GM12801 (cell line): ENCODE measurements around the gene KRTAP12-1.

ENCODE experiments used
- CTCF ChIP-seq: IDR thresholded peaks from one replicate; pipeline ENCODE4 v1.5.1; 2011; ENCODE audit warnings: control low read depth; ENCODE audit not compliant: insufficient read length; ENCODE audit errors: extremely low read depth

The KRTAP12-1 gene

GRCh38 chr21:44695184-44695583 lies 13.2 kb upstream of the KRTAP12-1 start:
- no peak for TF ChIP-seq CTCF

- TF ChIP-seq CTCF: no peak
Observed at GRCh38 chr21:44694776-44695175, 12.8 kb upstream of the KRTAP12-1 start.

GRCh38 chr21:44692798-44693512 lies 11.0 kb upstream of the KRTAP12-1 start:
- no peak for TF ChIP-seq CTCF

- no peak for TF ChIP-seq CTCF
Observed at GRCh38 chr21:44691686-44692085, 9.7 kb upstream of the KRTAP12-1 start.

- TF ChIP-seq CTCF: no peak
Observed at GRCh38 chr21:44687671-44688070, 5.7 kb upstream of the KRTAP12-1 start.

- TF ChIP-seq CTCF: no peak
Observed at GRCh38 chr21:44686843-44687561, 5.0 kb upstream of the KRTAP12-1 start.

- no peak for TF ChIP-seq CTCF
Observed at GRCh38 chr21:44686000-44686781, 4.2 kb upstream of the KRTAP12-1 start.
